ENCODE data around the gene STIM1.
A peak's percentile ranks its signal among the peaks of the same experiment; 100 is the strongest.
"Not testable (repeated sequence)": the region's sequence is repeated elsewhere in the genome, so short reads cannot be mapped to it uniquely, and the experiment has no call there.

The STIM1 gene

GRCh38 chr11:3995949-3996554 is 140.6 kb downstream of the STIM1 start:
- no peak for DNase-seq
- Mint-ChIP-seq H3K27ac (peak overlapping the region in 1 of 2 donors; percentile 79), H3K4me1 (peaks cover 36% of the 10 kb centered on the region), H3K4me3 (no peak overlapping the region), H3K27me3 (no peaks in the 10 kb centered on the region), H3K9me3 (peaks cover 17 to 46% of the 10 kb centered on the region in 2 donors)
- ATAC-seq: no peak

- Mint-ChIP-seq H3K27ac (no peak overlapping the region), H3K9me3 (peaks cover 17 to 47% of the 10 kb centered on the region in 2 donors), H3K27me3 (no peaks in the 10 kb centered on the region), H3K4me1 (peaks cover 33% of the 10 kb centered on the region), H3K4me3 (no peak overlapping the region)
- ATAC-seq (no peak), DNase-seq (no peak)
Measured at GRCh38 chr11:3996651-3997050, 141.2 kb downstream of the STIM1 start.

- H3K9me3 Mint-ChIP-seq, H3K27me3 Mint-ChIP-seq, H3K4me3 Mint-ChIP-seq, H3K27ac Mint-ChIP-seq, DNase-seq, ATAC-seq: not testable (repeated sequence)
- H3K4me1 Mint-ChIP-seq: peaks cover 23% of the 10 kb centered on the region
Measured at GRCh38 chr11:4004753-4005152, 149.3 kb downstream of the STIM1 start.

GRCh38 chr11:4006946-4007680 is 151.6 kb downstream of the STIM1 start:
- peaks cover 32% of the 10 kb centered on the region for H3K4me1 Mint-ChIP-seq
- no peaks in the 10 kb centered on the region for H3K27me3 Mint-ChIP-seq
- peak overlapping the region in 1 of 2 donors; percentile 1 for H3K27ac Mint-ChIP-seq
- H3K9me3 Mint-ChIP-seq: peaks cover 5 to 11% of the 10 kb centered on the region in 2 donors
- ATAC-seq: peak; percentile 56
- H3K4me3 Mint-ChIP-seq: no peak overlapping the region
- no peak for DNase-seq

- Mint-ChIP-seq H3K27ac (no peak overlapping the region), H3K9me3 (peaks cover 5 to 11% of the 10 kb centered on the region in 2 donors), H3K4me1 (peaks cover 41% of the 10 kb centered on the region), H3K27me3 (no peaks in the 10 kb centered on the region), H3K4me3 (no peak overlapping the region)
- DNase-seq (no peak), ATAC-seq (no peak)
Measured at GRCh38 chr11:4008116-4008515, 152.7 kb downstream of the STIM1 start.

GRCh38 chr11:4016602-4017001 is 161.1 kb downstream of the STIM1 start:
- not testable (repeated sequence) for H3K27me3 Mint-ChIP-seq, DNase-seq, H3K4me3 Mint-ChIP-seq, H3K27ac Mint-ChIP-seq, ATAC-seq
- Mint-ChIP-seq H3K4me1 (peaks cover 69% of the 10 kb centered on the region), H3K9me3 (peaks cover 7 to 21% of the 10 kb centered on the region in 2 donors)

- H3K4me1 Mint-ChIP-seq: peaks cover 63% of the 10 kb centered on the region
- no peak for DNase-seq
- no peak for ATAC-seq
- H3K27me3 Mint-ChIP-seq: no peaks in the 10 kb centered on the region
- H3K4me3 Mint-ChIP-seq: no peak overlapping the region
- H3K9me3 Mint-ChIP-seq: peaks cover 7 to 21% of the 10 kb centered on the region in 2 donors
- H3K27ac Mint-ChIP-seq: no peak overlapping the region
Measured at GRCh38 chr11:4017129-4017528, 161.7 kb downstream of the STIM1 start.

GRCh38 chr11:4018641-4019040 is 163.2 kb downstream of the STIM1 start:
- Mint-ChIP-seq H3K4me1 (peaks cover 55% of the 10 kb centered on the region), H3K4me3 (no peak overlapping the region), H3K27ac (no peak overlapping the region), H3K9me3 (peaks cover 7 to 26% of the 10 kb centered on the region in 2 donors), H3K27me3 (no peaks in the 10 kb centered on the region)
- no peak for ATAC-seq
- no peak for DNase-seq

- DNase-seq: no peak
- Mint-ChIP-seq H3K4me3 (no peak overlapping the region), H3K27ac (no peak overlapping the region), H3K4me1 (peaks cover 43% of the 10 kb centered on the region), H3K27me3 (no peaks in the 10 kb centered on the region), H3K9me3 (peaks cover 0 to 14% of the 10 kb centered on the region in 2 donors)
- ATAC-seq: no peak
Measured at GRCh38 chr11:4019891-4020290, 164.4 kb downstream of the STIM1 start.

- Mint-ChIP-seq H3K9me3 (peaks cover 0 to 7% of the 10 kb centered on the region in 2 donors), H3K4me1 (peaks cover 16% of the 10 kb centered on the region), H3K4me3 (no peak overlapping the region), H3K27me3 (no peaks in the 10 kb centered on the region), H3K27ac (no peak overlapping the region)
- ATAC-seq (no peak), DNase-seq (no peak)
Measured at GRCh38 chr11:4022669-4023068, 167.2 kb downstream of the STIM1 start.

GRCh38 chr11:4025248-4025966 is 169.9 kb downstream of the STIM1 start:
- DNase-seq: no peak
- Mint-ChIP-seq H3K27me3 (no peaks in the 10 kb centered on the region), H3K4me1 (no peaks in the 10 kb centered on the region), H3K27ac (peak overlapping the region in 1 of 2 donors; percentile 22), H3K9me3 (peaks cover 0 to 7% of the 10 kb centered on the region in 2 donors), H3K4me3 (no peak overlapping the region)
- ATAC-seq: no peak

- Mint-ChIP-seq H3K4me1 (no peaks in the 10 kb centered on the region), H3K4me3 (no peak overlapping the region), H3K27me3 (no peaks in the 10 kb centered on the region), H3K9me3 (peaks cover 0 to 7% of the 10 kb centered on the region in 2 donors), H3K27ac (peak overlapping the region in 1 of 2 donors; percentile 22)
- no peak for DNase-seq
- no peak for ATAC-seq
Measured at GRCh38 chr11:4025967-4026324, 170.5 kb downstream of the STIM1 start.

- H3K27me3 Mint-ChIP-seq: no peaks in the 10 kb centered on the region
- ATAC-seq (no peak), DNase-seq (no peak)
- H3K27ac Mint-ChIP-seq: no peak overlapping the region
- H3K4me1 Mint-ChIP-seq: no peaks in the 10 kb centered on the region
- no peak overlapping the region for H3K4me3 Mint-ChIP-seq
- peaks cover 0 to 7% of the 10 kb centered on the region in 2 donors for H3K9me3 Mint-ChIP-seq
Measured at GRCh38 chr11:4026389-4026788, 170.9 kb downstream of the STIM1 start.

- Mint-ChIP-seq H3K9me3 (no peaks in the 10 kb centered on the region), H3K27ac (no peak overlapping the region), H3K4me3 (no peak overlapping the region), H3K27me3 (no peaks in the 10 kb centered on the region), H3K4me1 (no peaks in the 10 kb centered on the region)
- ATAC-seq: no peak
- DNase-seq: no peak
Measured at GRCh38 chr11:4027746-4028145, 172.3 kb downstream of the STIM1 start.

GRCh38 chr11:4030197-4030596 is 174.7 kb downstream of the STIM1 start:
- Mint-ChIP-seq H3K4me1 (peaks cover 6% of the 10 kb centered on the region), H3K4me3 (no peak overlapping the region), H3K27ac (no peak overlapping the region), H3K9me3 (no peaks in the 10 kb centered on the region), H3K27me3 (no peaks in the 10 kb centered on the region)
- DNase-seq (no peak), ATAC-seq (no peak)

GRCh38 chr11:4032097-4032496 is 176.6 kb downstream of the STIM1 start:
- Mint-ChIP-seq H3K27ac (no peak overlapping the region), H3K27me3 (no peaks in the 10 kb centered on the region), H3K4me3 (no peak overlapping the region), H3K9me3 (peaks cover 5 to 7% of the 10 kb centered on the region in 2 donors), H3K4me1 (peaks cover 11% of the 10 kb centered on the region)
- ATAC-seq: no peak
- DNase-seq: no peak
